WTC11 (cell line): ENCODE results near the gene ERBB4. TPM values are rescaled to one million over a fixed set of nuclear protein-coding genes. Genes with fewer than 3 reads are reported as not detected.

Experiments used
- ATAC-seq: fragments of 200-7000 bp; cut with Tn5 transposase; 2 replicates; pipeline ENCODE4 v1.10.0; 2021; ENCODE audit warnings: mild to moderate bottlenecking, moderate library complexity
- CTCF ChIA-PET: fragments of 300-600 bp; sonication (Branson Sonifier 250); formaldehyde crosslinking; loops from one replicate; lab custom pipeline; 2021; ENCODE audit warnings: antibody characterized with exemption; lab: Charles Lee
- POLR2A ChIA-PET: fragments of 350-600 bp; sonication (Branson Sonifier 250); formaldehyde crosslinking; loops from one replicate; lab custom pipeline; 2021; ENCODE audit warnings: antibody characterized with exemption; lab: Charles Lee
- DNase-seq: peaks from one replicate; pipeline ENCODE4 v3.0.0; 2021; ENCODE audit warnings: low spot score
- H3K27ac Mint-ChIP-seq: 2 replicates; pipeline ENCODE4 v1.8.0; 2021; ENCODE audit warnings: mixed read lengths
- H3K27me3 Mint-ChIP-seq: 2 replicates; pipeline ENCODE4 v1.8.0; 2021; ENCODE audit warnings: low read depth, mild to moderate bottlenecking, moderate library complexity, mixed read lengths
- H3K36me3 Mint-ChIP-seq: 2 replicates; pipeline ENCODE4 v1.8.0; 2021; ENCODE audit warnings: mixed read lengths
- H3K4me1 Mint-ChIP-seq: 2 replicates; pipeline ENCODE4 v1.8.0; 2022; ENCODE audit warnings: mixed read lengths
- H3K4me3 Mint-ChIP-seq: 2 replicates; pipeline ENCODE4 v1.8.0; 2021; ENCODE audit warnings: mild to moderate bottlenecking, moderate library complexity, mixed read lengths
- H3K9me3 Mint-ChIP-seq: 2 replicates; pipeline ENCODE4 v1.8.0; 2021; ENCODE audit warnings: mixed read lengths
- CREB1 ChIP-seq: sonication (generic); formaldehyde crosslinking; IDR thresholded peaks from 2 replicates; pipeline ENCODE4 v1.8.0; 2023; ENCODE audit warnings: mild to moderate bottlenecking, missing genetic modification reagents
- NR1H2 ChIP-seq: sonication (generic); formaldehyde crosslinking; IDR thresholded peaks from 2 replicates; pipeline ENCODE4 v1.9.0; 2021; ENCODE audit warnings: mild to moderate bottlenecking, moderate library complexity, missing genetic modification reagents
- TP53 ChIP-seq: sonication (generic); formaldehyde crosslinking; IDR thresholded peaks from 2 replicates; pipeline ENCODE4 v1.8.1; 2023; ENCODE audit warnings: mild to moderate bottlenecking, missing genetic modification reagents
- ZNF138 ChIP-seq: sonication (generic); formaldehyde crosslinking; conservative IDR thresholded peaks from 2 replicates; pipeline ENCODE4 v1.8.1; 2022; ENCODE audit warnings: mild to moderate bottlenecking, moderate library complexity, missing genetic modification reagents
- ZNF219 ChIP-seq: sonication (generic); formaldehyde crosslinking; IDR thresholded peaks from 2 replicates; pipeline ENCODE4 v1.8.0; 2023; ENCODE audit warnings: missing genetic modification reagents, mild to moderate bottlenecking, borderline replicate concordance
- ZNF423 ChIP-seq: fragments of 250-450 bp; sonication (Bioruptor Pico); IDR thresholded peaks from 2 replicates; pipeline ENCODE4 v2.1.2; 2022; ENCODE audit warnings: mild to moderate bottlenecking, moderate library complexity
- total RNA-seq: library from RNA; stranded (reverse); gene quantifications from 3 replicates; pipeline ENCODE4 v1.2.3, GENCODE V29; 2021
- TF ChIP-seq, protein P1 (sequence below): sonication (generic); formaldehyde crosslinking; IDR thresholded peaks from 2 replicates; pipeline ENCODE4 v1.8.1; 2023; ENCODE audit warnings: mild to moderate bottlenecking, missing genetic modification reagents, borderline replicate concordance
- TF ChIP-seq, protein P2 (sequence below): sonication (generic); formaldehyde crosslinking; IDR thresholded peaks from 2 replicates; pipeline ENCODE4 v1.8.0; 2023; ENCODE audit warnings: missing genetic modification reagents
- TF ChIP-seq, protein P3 (sequence below): sonication (generic); formaldehyde crosslinking; IDR thresholded peaks from 2 replicates; pipeline ENCODE4 v1.8.0; 2023; ENCODE audit warnings: mild to moderate bottlenecking, missing genetic modification reagents
- TF ChIP-seq, protein P4 (sequence below): fragments of 250-450 bp; sonication (Bioruptor Pico); IDR thresholded peaks from 2 replicates; pipeline ENCODE4 v2.1.2; 2022; ENCODE audit warnings: mild to moderate bottlenecking, moderate library complexity

ERBB4 gene
- total RNA-seq, 1 experiment from 2014 or later = 1.6 TPM

DNA sequence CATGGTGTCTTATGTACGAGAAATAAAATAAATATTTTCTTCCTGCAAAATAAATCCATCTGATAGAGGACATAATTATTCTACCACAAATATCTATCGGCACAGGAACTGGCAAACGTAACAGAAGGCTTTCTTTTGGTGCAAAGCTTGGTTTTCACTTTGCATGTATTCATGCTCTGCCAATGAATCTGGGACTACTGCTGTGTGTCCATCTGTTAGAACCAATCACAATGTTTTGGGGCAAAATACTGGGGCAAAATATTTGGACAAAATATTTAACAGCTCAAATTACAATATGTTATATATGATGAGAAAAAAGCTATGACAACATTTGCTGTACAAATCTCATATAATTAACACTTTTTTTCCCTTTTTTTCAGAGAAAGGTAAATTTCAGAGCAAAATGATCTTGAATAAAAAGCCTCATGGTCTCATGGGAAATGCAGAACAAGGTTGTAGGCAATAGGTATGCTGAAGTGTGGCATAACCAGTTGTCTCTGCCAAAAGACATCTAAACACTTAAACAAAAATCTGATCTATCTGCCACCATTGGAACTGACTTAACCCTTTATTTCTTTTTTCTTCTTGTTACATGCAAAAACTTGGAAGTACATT, 1059.0 kb downstream of the ERBB4 start (continued):
- TF ChIP-seq, protein P1, sequence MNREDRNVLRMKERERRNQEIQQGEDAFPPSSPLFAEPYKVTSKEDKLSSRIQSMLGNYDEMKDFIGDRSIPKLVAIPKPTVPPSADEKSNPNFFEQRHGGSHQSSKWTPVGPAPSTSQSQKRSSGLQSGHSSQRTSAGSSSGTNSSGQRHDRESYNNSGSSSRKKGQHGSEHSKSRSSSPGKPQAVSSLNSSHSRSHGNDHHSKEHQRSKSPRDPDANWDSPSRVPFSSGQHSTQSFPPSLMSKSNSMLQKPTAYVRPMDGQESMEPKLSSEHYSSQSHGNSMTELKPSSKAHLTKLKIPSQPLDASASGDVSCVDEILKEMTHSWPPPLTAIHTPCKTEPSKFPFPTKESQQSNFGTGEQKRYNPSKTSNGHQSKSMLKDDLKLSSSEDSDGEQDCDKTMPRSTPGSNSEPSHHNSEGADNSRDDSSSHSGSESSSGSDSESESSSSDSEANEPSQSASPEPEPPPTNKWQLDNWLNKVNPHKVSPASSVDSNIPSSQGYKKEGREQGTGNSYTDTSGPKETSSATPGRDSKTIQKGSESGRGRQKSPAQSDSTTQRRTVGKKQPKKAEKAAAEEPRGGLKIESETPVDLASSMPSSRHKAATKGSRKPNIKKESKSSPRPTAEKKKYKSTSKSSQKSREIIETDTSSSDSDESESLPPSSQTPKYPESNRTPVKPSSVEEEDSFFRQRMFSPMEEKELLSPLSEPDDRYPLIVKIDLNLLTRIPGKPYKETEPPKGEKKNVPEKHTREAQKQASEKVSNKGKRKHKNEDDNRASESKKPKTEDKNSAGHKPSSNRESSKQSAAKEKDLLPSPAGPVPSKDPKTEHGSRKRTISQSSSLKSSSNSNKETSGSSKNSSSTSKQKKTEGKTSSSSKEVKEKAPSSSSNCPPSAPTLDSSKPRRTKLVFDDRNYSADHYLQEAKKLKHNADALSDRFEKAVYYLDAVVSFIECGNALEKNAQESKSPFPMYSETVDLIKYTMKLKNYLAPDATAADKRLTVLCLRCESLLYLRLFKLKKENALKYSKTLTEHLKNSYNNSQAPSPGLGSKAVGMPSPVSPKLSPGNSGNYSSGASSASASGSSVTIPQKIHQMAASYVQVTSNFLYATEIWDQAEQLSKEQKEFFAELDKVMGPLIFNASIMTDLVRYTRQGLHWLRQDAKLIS (CRISPR knock-in tag) = no peak
- TF ChIP-seq, protein P2, sequence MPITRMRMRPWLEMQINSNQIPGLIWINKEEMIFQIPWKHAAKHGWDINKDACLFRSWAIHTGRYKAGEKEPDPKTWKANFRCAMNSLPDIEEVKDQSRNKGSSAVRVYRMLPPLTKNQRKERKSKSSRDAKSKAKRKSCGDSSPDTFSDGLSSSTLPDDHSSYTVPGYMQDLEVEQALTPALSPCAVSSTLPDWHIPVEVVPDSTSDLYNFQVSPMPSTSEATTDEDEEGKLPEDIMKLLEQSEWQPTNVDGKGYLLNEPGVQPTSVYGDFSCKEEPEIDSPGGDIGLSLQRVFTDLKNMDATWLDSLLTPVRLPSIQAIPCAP = no peak
- no peak for TF ChIP-seq TP53 (CRISPR knock-in tag)
- TF ChIP-seq CREB1 (CRISPR knock-in tag) = no peak

DNA sequence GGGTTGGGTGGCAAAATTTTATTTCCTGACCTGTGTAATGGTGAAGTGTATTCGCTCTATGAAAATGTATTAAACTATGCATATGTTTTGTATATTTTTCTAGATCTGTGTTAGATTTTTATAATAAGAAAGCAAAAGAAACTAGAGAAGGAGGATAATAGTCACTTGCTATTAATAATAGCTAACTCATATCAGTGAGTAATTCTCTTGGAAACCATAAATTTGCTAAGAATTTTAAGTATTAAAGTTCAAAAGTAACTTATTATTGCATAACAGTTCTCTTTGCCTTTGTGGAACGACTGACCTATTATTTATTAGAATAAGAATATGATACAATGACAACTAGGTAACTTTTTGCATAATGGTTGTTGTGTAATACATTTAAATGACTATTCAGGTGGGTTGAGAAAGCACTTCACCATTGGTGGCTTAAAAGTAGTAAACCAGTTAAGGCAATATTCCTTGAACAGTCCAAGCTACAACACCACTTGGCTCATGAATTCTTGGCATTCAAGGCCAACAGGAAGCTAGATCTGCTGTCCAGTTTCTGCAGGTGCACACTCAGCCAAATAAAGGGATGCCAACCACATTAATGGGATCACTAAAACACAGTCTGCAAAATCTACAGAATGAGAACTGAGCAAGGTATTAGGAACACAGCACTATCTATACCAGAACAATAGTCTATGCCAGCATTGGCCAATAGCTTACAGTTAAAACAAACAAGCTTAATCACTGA, 1060.9 kb downstream of the ERBB4 start:
- Mint-ChIP-seq H3K27me3 (peaks cover 2% of the 10 kb centered on the region; the same call in 1 of the 2 replicates), H3K36me3 (0 out of 2 replicates have a peak, but pooled peaks cover 3% of the 10 kb centered on the region), H3K4me3 (no peak overlapping the region), H3K27ac (no peak overlapping the region), H3K9me3 (peaks cover 10% of the 10 kb centered on the region), H3K4me1 (0 out of 2 replicates have a peak, but pooled peaks cover 3% of the 10 kb centered on the region)
- DNase-seq (no peak), ATAC-seq (no peak)
- CTCF ChIA-PET = interaction anchor here (0.8 kb wide), 1 partner anchor 22 kb away, joined by 4 read pairs; no protein-coding TSS in a partner anchor
- POLR2A ChIA-PET = no interaction called here
- TF ChIP-seq ZNF219 (CRISPR knock-in tag) (no peak), ZNF138 (CRISPR knock-in tag) (no peak), NR1H2 (CRISPR knock-in tag) (no peak)

DNA sequence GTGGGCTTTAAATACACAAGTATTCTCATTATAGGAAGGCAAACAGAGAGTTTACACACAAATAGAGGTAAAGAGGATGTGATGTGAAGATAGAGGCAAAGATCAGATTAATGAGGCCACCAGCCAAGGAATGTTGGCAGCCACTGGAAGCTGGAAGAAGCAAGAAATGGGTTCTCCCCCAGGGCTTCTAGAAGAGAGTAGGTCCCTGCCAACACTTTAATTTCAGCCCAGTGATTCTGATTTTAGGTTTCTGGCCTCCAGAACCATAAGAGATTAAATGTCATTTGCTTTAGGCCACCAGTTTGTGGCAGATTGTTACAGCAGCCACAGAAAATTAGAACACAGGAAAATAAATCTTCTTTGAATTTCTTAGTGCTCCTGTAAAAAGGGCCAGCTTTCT, 1065.5 kb downstream of the ERBB4 start:
- H3K4me1 Mint-ChIP-seq = peaks cover 31% of the 10 kb centered on the region
- 0 out of 2 replicates have a peak, but pooled peaks cover 3% of the 10 kb centered on the region for H3K36me3 Mint-ChIP-seq
- no peak for TF ChIP-seq ZNF219 (CRISPR knock-in tag)
- no peak for TF ChIP-seq TP53 (CRISPR knock-in tag)
- CTCF ChIA-PET = interaction anchor here (1.0 kb wide), 1 partner anchor 18 kb away, joined by 4 read pairs; no protein-coding TSS in a partner anchor
- no peak for ATAC-seq
- H3K4me3 Mint-ChIP-seq = no peak overlapping the region
- H3K27ac Mint-ChIP-seq = no peak overlapping the region
- peaks cover 20% of the 10 kb centered on the region for H3K9me3 Mint-ChIP-seq
- peaks cover 2% of the 10 kb centered on the region; the same call in 1 of the 2 replicates for H3K27me3 Mint-ChIP-seq
- POLR2A ChIA-PET = no interaction called here
- no peak for DNase-seq

DNA sequence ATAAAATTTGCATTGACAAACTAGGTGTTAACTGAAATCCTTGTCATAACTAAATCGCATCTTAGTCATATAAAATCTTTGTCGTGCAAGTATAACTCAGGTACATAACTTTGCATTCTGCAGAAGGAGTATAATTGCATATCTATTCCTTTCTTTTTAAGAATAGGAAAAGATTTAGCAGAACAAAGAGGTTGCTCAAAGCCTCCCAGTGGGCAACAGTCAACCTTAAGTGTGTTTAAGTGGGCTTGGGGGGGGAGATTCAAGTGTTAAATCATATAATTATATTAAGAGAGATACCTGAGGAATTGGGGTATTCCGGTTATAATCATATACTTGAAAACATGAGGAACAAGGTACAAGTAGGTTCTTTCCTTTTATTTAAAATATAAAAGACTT, 1068.9 kb downstream of the ERBB4 start:
- TF ChIP-seq, protein P3, sequence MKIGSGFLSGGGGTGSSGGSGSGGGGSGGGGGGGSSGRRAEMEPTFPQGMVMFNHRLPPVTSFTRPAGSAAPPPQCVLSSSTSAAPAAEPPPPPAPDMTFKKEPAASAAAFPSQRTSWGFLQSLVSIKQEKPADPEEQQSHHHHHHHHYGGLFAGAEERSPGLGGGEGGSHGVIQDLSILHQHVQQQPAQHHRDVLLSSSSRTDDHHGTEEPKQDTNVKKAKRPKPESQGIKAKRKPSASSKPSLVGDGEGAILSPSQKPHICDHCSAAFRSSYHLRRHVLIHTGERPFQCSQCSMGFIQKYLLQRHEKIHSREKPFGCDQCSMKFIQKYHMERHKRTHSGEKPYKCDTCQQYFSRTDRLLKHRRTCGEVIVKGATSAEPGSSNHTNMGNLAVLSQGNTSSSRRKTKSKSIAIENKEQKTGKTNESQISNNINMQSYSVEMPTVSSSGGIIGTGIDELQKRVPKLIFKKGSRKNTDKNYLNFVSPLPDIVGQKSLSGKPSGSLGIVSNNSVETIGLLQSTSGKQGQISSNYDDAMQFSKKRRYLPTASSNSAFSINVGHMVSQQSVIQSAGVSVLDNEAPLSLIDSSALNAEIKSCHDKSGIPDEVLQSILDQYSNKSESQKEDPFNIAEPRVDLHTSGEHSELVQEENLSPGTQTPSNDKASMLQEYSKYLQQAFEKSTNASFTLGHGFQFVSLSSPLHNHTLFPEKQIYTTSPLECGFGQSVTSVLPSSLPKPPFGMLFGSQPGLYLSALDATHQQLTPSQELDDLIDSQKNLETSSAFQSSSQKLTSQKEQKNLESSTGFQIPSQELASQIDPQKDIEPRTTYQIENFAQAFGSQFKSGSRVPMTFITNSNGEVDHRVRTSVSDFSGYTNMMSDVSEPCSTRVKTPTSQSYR = no peak
- TF ChIP-seq, protein P4, sequence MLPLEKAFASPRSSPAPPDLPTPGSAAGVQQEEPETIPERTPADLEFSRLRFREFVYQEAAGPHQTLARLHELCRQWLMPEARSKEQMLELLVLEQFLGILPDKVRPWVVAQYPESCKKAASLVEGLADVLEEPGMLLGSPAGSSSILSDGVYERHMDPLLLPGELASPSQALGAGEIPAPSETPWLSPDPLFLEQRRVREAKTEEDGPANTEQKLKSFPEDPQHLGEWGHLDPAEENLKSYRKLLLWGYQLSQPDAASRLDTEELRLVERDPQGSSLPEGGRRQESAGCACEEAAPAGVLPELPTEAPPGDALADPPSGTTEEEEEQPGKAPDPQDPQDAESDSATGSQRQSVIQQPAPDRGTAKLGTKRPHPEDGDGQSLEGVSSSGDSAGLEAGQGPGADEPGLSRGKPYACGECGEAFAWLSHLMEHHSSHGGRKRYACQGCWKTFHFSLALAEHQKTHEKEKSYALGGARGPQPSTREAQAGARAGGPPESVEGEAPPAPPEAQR = no peak
- TF ChIP-seq, protein P2 = no peak
- TF ChIP-seq ZNF423 = no peak
- TF ChIP-seq, all 79 proteins: peak for 0
- peaks cover 2% of the 10 kb centered on the region; the same call in 1 of the 2 replicates for H3K27me3 Mint-ChIP-seq
- peaks cover 20% of the 10 kb centered on the region for H3K9me3 Mint-ChIP-seq
- DNase-seq = no peak
- 0 out of 2 replicates have a peak, but pooled peaks cover 3% of the 10 kb centered on the region for H3K36me3 Mint-ChIP-seq
- no peak for ATAC-seq
- no peak overlapping the region for H3K4me3 Mint-ChIP-seq
- ChIA-PET POLR2A (no interaction called here), CTCF (no interaction called here)
- H3K4me1 Mint-ChIP-seq = peaks cover 47% of the 10 kb centered on the region
- no peak overlapping the region for H3K27ac Mint-ChIP-seq
